IgD-negative memory B cell (primary cell): ENCODE measurements around the gene KRTAP1-4. TPM values are rescaled to one million over a fixed set of nuclear protein-coding genes. Genes with fewer than 3 reads are reported as not detected.
A peak's percentile ranks its signal among the peaks of the same experiment; 100 is the strongest.
"Not testable (repeated sequence)": the region's sequence is repeated elsewhere in the genome, so short reads cannot be mapped to it uniquely, and the experiment has no call there.

ENCODE experiments used
- H3K27ac Mint-ChIP-seq, 3 donors: one replicate each; pipeline ENCODE4 v1.8.0; 2020 to 2022; ENCODE audit warnings: mild to moderate bottlenecking in 3 of 3, mixed read lengths in 3 of 3, moderate library complexity in 1 of 3
- H3K27me3 Mint-ChIP-seq: one replicate; pipeline ENCODE4 v1.8.0; 2021; ENCODE audit warnings: mixed read lengths
- H3K36me3 Mint-ChIP-seq: one replicate; pipeline ENCODE4 v1.8.0; 2020; ENCODE audit warnings: mild to moderate bottlenecking, mixed read lengths
- H3K4me1 Mint-ChIP-seq, 3 donors: one replicate each; pipeline ENCODE4 v1.8.0; 2020 to 2022; ENCODE audit warnings: mixed read lengths in 3 of 3, mild to moderate bottlenecking in 1 of 3
- H3K4me3 Mint-ChIP-seq, 4 donors: one replicate each; pipeline ENCODE4 v1.8.0; 2020 to 2022; ENCODE audit warnings: mild to moderate bottlenecking in 4 of 4, mixed read lengths in 4 of 4, moderate library complexity in 3 of 4
- H3K9me3 Mint-ChIP-seq, 3 donors: one replicate each; pipeline ENCODE4 v1.8.0; 2020 to 2021; ENCODE audit warnings: mixed read lengths in 3 of 3, mild to moderate bottlenecking in 1 of 3
- polyA plus RNA-seq: library from polyadenylated mRNA; unstranded; fragments of 300-500 nt; fragmentation: Illumina TruSeq; gene quantifications from one replicate; pipeline ENCODE4 v1.2.3, GENCODE V29; 2021

The KRTAP1-4 gene
- polyA plus RNA-seq, 1 donor from 2014 or later = not detected

DNA sequence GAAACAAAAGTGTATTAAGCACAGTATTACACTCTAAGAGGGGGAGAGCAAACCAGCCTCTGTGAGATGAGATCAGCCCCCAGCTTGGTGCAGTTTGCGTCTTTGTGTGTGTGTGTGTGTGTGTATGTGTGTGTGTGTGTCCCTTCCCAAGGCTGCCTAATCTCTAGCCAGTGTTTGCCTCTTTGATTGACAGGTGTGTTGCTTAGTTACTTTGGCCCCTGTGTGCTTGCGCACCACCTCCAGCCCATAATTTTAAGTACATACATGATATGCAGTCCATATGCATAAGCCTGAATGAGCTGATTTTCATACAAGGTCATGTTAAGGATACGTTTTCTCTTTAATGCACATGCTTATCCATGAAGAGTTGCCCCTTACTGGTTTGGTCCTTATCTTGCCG, 28.2 kb downstream of the KRTAP1-4 start:
- no peaks in the 10 kb centered on the region for H3K4me1 Mint-ChIP-seq
- no peaks in the 10 kb centered on the region for H3K36me3 Mint-ChIP-seq
- H3K4me3 Mint-ChIP-seq = no peak overlapping the region
- H3K27ac Mint-ChIP-seq = no peak overlapping the region
- peaks cover 0 to 1% (median 1%) of the 10 kb centered on the region in 3 donors for H3K9me3 Mint-ChIP-seq
- H3K27me3 Mint-ChIP-seq = peaks cover 23% of the 10 kb centered on the region

DNA sequence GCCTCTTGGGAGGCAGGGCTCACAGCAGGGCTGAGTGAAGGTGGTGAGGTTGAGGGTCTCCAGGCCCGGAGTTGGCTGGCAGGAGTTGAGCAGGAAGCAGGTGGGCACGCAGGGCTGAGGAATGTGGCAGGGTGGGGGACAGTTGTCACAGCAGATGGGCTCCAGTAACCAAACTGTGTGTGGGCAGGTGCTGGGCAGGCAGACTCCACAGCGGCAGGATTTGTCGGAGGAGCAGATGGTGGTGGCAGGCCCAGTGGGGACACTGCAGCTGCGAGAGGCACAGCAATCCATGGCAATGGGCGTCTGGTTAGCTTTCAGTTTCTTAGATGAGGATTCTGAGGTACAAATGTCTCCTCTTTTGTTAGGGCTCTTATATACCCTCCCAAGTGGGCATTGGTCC, 30.4 kb downstream of the KRTAP1-4 start, which contains the start of gene KRTAP3-2:
KRTAP3-2 (minus strand) TSS at position 344 of the 400 bp plus-strand sequence; CDS start at position 291, 53 bp downstream.
- H3K4me1 Mint-ChIP-seq, H3K9me3 Mint-ChIP-seq, H3K36me3 Mint-ChIP-seq, H3K4me3 Mint-ChIP-seq, H3K27ac Mint-ChIP-seq: not testable (repeated sequence)
- H3K27me3 Mint-ChIP-seq = peaks cover 28% of the 10 kb centered on the region

DNA sequence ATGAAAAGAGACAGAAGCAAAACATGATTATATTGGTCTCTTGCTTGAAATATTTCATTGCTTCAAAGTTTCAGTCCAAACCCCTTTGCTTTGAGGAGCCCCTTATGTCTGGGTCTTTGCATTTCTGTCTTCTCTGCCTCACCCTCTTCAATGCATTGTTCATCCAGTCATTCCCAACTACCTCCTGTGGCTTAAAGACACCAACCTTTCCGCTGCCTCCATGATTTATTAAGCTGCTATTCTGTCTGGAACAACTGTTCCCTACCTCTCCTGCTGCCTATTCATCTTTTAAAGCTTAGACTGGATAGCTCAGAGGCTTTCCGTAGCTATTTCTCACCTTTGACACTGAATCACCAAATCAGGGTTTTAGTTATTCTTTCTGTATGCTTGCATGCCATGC, 32.6 kb downstream of the KRTAP1-4 start:
- H3K9me3 Mint-ChIP-seq = peaks cover 0 to 1% (median 1%) of the 10 kb centered on the region in 3 donors
- H3K4me1 Mint-ChIP-seq = no peaks in the 10 kb centered on the region
- no peak overlapping the region for H3K4me3 Mint-ChIP-seq
- H3K27ac Mint-ChIP-seq = no peak overlapping the region
- H3K27me3 Mint-ChIP-seq = peaks cover 35% of the 10 kb centered on the region
- H3K36me3 Mint-ChIP-seq = no peaks in the 10 kb centered on the region

DNA sequence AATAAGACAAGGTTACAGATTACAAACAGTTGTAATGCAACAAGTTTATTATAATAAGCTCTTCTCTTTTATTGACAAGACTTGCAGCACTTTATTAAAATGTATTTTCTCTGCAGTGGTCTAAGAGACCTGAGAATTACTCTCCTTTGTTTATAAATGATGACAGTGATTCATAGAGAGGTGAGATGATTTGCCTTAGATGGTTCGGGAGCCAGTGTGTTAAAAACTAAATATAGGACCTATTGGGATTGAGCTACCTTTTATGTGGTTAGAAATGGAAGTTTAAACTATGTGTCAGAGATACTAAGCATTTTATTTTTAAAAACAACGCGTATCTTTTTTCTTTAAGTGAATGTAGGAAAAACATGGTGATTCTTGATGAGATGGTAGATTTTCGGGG, 33.2 kb downstream of the KRTAP1-4 start:
- no peaks in the 10 kb centered on the region for H3K4me1 Mint-ChIP-seq
- H3K9me3 Mint-ChIP-seq = peaks cover 0 to 1% (median 1%) of the 10 kb centered on the region in 3 donors
- no peak overlapping the region for H3K4me3 Mint-ChIP-seq
- H3K27ac Mint-ChIP-seq = no peak overlapping the region
- peaks cover 38% of the 10 kb centered on the region for H3K27me3 Mint-ChIP-seq
- H3K36me3 Mint-ChIP-seq = no peaks in the 10 kb centered on the region

DNA sequence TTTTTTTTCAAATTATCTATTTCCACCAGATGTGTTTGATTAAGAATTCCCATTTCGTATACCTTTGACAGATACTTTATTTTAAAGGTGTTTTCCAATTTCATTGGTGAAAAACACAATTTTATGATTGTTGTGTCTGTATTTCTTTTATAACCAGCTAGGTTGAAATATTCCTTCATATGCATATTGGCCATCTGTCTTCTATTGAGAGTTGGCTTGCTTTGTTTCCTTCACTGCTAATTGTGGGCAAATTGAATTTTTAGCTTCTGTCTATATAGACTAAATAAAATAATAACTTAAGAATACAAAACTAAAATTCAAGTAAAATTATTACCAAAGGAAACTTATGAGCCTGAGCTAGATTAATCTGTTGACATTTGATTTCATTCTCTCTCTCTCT, 34.9 kb downstream of the KRTAP1-4 start:
- Mint-ChIP-seq H3K9me3 (peaks cover 1 to 3% (median 1%) of the 10 kb centered on the region in 3 donors), H3K4me1 (no peaks in the 10 kb centered on the region), H3K27me3 (peaks cover 38% of the 10 kb centered on the region), H3K27ac (no peak overlapping the region), H3K36me3 (no peaks in the 10 kb centered on the region), H3K4me3 (no peak overlapping the region)

DNA sequence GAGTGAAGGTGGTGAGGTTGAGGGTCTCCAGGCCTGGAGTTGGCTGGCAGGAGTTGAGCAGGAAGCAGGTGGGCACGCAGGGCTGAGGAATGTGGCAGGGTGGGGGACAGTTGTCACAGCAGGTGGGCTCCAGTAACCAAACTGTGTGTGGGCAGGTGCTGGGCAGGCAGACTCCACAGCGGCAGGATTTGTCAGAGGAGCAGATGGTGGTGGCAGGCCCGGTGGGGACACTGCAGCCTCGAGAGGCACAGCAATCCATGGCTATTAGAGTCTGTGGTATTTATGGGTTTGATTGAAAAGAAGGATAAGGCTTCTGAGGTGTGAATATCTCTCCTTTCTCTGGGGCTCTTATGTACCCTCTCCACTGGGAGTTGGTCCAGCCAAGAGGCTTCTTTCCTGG, 36.2 kb downstream of the KRTAP1-4 start, which contains the start of gene KRTAP3-3:
KRTAP3-3 (minus strand) TSS at position 326 of the 400 bp plus-strand sequence; CDS start at position 259, 67 bp downstream.
- Mint-ChIP-seq H3K9me3 (peaks cover 1 to 3% (median 1%) of the 10 kb centered on the region in 3 donors), H3K4me1 (no peaks in the 10 kb centered on the region), H3K27me3 (peaks cover 28% of the 10 kb centered on the region), H3K36me3 (no peaks in the 10 kb centered on the region), H3K27ac (no peak within 1 kb of the TSS), H3K4me3 (peak within 1 kb of the TSS in 1 of 4 donors; percentile 35)

DNA sequence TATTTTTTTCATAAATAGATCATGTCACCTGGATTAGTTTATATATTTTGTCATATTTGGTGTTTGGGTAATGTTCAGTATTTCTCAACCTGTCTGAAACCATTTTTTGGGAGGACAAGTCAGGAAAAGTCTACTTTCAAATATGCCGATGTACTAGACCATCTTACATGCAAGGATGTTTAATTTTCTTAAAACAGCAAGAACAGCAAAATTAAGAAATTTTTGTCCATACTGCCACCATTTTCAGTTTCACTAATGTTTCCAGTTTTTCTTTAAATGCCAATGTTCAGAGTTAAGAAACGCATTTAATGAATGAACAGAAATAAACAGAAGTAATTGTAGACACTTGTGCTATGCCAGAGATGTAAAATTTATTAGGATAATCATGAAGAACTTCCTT, 36.9 kb downstream of the KRTAP1-4 start:
- Mint-ChIP-seq H3K4me1 (no peaks in the 10 kb centered on the region), H3K27ac (no peak overlapping the region), H3K27me3 (peaks cover 25% of the 10 kb centered on the region), H3K4me3 (no peak overlapping the region), H3K36me3 (no peaks in the 10 kb centered on the region), H3K9me3 (peaks cover 0 to 3% (median 1%) of the 10 kb centered on the region in 3 donors)

DNA sequence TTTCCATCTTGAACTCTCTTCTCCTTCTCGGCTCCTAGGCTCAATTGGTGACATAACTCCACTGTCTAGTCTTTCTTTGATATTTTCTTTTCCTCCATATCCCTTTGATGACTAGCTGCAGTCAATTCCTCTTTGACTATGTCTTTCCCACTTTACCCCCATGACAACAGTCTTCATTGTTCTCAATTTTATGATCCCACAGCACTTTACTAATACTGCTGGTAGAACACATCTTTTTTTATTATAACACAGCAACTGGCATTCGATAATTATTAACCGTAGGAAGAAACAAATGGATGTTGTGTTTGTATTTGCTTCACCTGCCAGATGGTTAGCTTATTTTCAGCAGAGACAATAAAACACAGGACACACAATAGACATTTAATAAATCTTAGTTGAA, 37.3 kb downstream of the KRTAP1-4 start:
- Mint-ChIP-seq H3K4me1 (peaks cover 0 to 1% (median 0%) of the 10 kb centered on the region in 3 donors), H3K27ac (no peak overlapping the region), H3K36me3 (no peaks in the 10 kb centered on the region), H3K4me3 (no peak overlapping the region), H3K27me3 (peaks cover 25% of the 10 kb centered on the region), H3K9me3 (peaks cover 0 to 3% (median under 1%) of the 10 kb centered on the region in 3 donors)

DNA sequence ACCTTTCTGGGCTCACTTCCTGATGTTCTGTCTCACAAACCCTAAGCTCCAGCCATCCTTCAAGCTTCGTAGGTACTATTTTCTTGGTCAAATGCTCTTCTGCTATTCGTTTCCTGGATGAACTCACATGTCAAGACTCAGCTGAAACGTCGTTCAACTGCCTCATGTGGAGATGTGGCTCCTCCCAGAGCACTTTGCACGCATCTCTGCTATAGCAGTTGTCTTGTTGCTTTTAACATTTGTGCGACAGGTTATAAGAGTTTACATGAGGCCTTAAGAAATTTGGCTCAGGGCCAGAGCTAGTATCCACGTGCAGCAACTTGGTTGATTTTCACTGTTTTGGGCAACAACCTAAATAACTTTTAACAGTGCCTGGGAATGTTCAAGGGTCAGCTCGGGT, 43.1 kb downstream of the KRTAP1-4 start:
- no peaks in the 10 kb centered on the region for H3K36me3 Mint-ChIP-seq
- H3K9me3 Mint-ChIP-seq = peaks cover 0 to 3% (median 0%) of the 10 kb centered on the region in 3 donors
- H3K27ac Mint-ChIP-seq = peak overlapping the region in 1 of 3 donors; percentile 26
- no peak overlapping the region for H3K4me3 Mint-ChIP-seq
- peaks cover 0 to 2% (median 0%) of the 10 kb centered on the region in 3 donors for H3K4me1 Mint-ChIP-seq
- H3K27me3 Mint-ChIP-seq = peaks cover 11% of the 10 kb centered on the region

DNA sequence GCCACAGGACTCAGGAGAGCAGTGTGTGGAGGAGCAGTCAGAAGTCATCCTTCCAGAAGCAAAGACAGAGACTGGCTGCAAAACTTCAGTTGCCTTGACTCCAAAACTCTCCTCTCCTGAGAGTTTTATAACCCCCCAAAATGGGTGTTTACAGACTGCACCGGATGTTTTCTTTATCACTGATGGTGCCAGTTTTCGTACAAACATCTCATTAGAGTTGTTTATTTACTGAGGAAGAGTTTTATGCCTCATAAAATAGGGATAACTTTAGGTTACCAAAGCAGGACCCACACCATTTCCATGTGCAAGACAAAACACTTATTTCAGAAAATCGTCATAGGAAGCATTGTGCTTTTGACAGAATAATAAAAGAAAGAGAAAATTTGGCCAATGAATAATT, 45.8 kb downstream of the KRTAP1-4 start, which contains the start of gene KRT40:
KRT40 (minus strand) TSS at position 101 of the 400 bp plus-strand sequence; CDS start at position 48, 53 bp downstream.
- H3K4me1 Mint-ChIP-seq = peaks cover 0 to 2% (median 0%) of the 10 kb centered on the region in 3 donors
- H3K27me3 Mint-ChIP-seq = peaks cover 11% of the 10 kb centered on the region
- no peak within 1 kb of the TSS for H3K4me3 Mint-ChIP-seq
- no peak within 1 kb of the TSS for H3K27ac Mint-ChIP-seq
- H3K36me3 Mint-ChIP-seq = no peaks in the 10 kb centered on the region
- no peaks in the 10 kb centered on the region for H3K9me3 Mint-ChIP-seq

DNA sequence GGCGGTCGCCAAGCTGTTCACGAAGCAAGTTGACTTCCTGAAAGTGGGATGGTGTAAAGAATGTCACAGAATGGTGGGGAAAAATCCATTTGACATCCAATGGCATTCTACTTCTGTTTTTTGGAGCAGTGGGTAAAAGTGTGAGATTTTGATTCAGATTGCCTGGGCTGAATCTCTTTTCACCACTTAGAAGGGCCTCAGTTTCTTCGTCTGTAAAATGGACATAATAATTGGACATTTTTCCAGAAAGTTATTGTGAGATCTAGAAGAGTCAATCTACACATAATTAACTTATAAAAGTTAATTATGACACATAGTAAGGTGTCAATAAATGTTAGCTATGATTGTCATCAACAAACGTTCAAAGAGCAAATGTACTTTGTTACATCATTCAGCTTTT, 48.9 kb downstream of the KRTAP1-4 start:
- H3K9me3 Mint-ChIP-seq = no peaks in the 10 kb centered on the region

DNA sequence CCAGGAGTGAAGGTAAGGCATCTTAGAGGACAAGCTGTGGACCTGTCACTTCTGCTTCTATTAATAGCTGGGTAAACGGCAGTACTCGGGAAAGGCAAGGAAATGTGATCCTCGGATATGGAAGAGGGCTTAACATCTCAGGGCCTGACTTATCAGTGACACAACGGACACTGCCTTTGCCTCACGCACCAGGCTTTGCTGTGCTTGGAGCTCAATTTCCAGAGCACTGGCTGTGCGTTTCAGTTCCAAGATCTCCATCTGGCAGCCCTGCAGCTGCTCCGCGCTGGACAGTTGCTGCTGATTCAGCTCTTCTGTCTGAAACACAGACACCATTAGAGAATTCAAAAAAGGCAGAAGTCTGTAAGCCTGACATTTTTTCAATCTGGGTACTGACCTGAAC, 49.4 kb downstream of the KRTAP1-4 start:
- H3K36me3 Mint-ChIP-seq = no peaks in the 10 kb centered on the region
- H3K4me1 Mint-ChIP-seq = no peaks in the 10 kb centered on the region
- H3K27me3 Mint-ChIP-seq = peaks cover 15% of the 10 kb centered on the region
- H3K4me3 Mint-ChIP-seq = no peak overlapping the region
- no peaks in the 10 kb centered on the region for H3K9me3 Mint-ChIP-seq
- H3K27ac Mint-ChIP-seq = no peak overlapping the region

More for the DNA sequence above, 48.9 kb downstream of the KRTAP1-4 start:
- Mint-ChIP-seq H3K36me3 (no peaks in the 10 kb centered on the region), H3K27ac (no peak overlapping the region), H3K4me3 (no peak overlapping the region), H3K27me3 (peaks cover 15% of the 10 kb centered on the region), H3K4me1 (no peaks in the 10 kb centered on the region)

DNA sequence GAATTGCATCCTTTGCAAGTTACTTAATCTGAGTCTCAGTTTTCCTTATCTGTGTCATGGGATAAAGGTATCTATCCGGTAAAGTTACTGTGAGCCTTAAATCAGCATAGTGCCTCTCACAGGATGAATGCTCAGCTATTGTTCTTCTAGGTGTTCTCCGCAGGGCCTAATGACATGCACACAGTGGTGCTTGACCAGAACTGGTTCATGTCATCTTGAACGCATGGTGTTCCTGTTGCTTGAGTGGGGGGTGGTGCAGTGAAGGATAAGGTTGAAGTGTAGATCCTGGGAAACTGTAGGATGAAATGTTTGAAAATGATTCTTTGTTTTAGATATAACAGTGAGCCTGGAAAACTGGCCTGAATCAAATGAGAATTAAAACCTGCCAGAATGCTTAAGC, 49.9 kb downstream of the KRTAP1-4 start:
- no peak overlapping the region for H3K4me3 Mint-ChIP-seq
- H3K9me3 Mint-ChIP-seq = no peaks in the 10 kb centered on the region
- no peaks in the 10 kb centered on the region for H3K4me1 Mint-ChIP-seq
- H3K36me3 Mint-ChIP-seq = no peaks in the 10 kb centered on the region
- H3K27me3 Mint-ChIP-seq = peaks cover 15% of the 10 kb centered on the region
- H3K27ac Mint-ChIP-seq = no peak overlapping the region
